Placental epithelial cell (primary cell): Measurements from ENCODE around the gene TLR2. TPM values are rescaled to one million over a fixed set of nuclear protein-coding genes. Genes with fewer than 3 reads are reported as not detected.

Source experiments
- total RNA-seq: library from RNA; depleted of rRNA; stranded (reverse); fragments of >200 nt; gene quantifications from 2 replicates; pipeline ENCODE4 v1.2.3, GENCODE V29; 2012

The TLR2 gene, protein sequence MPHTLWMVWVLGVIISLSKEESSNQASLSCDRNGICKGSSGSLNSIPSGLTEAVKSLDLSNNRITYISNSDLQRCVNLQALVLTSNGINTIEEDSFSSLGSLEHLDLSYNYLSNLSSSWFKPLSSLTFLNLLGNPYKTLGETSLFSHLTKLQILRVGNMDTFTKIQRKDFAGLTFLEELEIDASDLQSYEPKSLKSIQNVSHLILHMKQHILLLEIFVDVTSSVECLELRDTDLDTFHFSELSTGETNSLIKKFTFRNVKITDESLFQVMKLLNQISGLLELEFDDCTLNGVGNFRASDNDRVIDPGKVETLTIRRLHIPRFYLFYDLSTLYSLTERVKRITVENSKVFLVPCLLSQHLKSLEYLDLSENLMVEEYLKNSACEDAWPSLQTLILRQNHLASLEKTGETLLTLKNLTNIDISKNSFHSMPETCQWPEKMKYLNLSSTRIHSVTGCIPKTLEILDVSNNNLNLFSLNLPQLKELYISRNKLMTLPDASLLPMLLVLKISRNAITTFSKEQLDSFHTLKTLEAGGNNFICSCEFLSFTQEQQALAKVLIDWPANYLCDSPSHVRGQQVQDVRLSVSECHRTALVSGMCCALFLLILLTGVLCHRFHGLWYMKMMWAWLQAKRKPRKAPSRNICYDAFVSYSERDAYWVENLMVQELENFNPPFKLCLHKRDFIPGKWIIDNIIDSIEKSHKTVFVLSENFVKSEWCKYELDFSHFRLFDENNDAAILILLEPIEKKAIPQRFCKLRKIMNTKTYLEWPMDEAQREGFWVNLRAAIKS
- under 0.01 and 0.22 TPM in 2 replicates for total RNA-seq

DNA sequence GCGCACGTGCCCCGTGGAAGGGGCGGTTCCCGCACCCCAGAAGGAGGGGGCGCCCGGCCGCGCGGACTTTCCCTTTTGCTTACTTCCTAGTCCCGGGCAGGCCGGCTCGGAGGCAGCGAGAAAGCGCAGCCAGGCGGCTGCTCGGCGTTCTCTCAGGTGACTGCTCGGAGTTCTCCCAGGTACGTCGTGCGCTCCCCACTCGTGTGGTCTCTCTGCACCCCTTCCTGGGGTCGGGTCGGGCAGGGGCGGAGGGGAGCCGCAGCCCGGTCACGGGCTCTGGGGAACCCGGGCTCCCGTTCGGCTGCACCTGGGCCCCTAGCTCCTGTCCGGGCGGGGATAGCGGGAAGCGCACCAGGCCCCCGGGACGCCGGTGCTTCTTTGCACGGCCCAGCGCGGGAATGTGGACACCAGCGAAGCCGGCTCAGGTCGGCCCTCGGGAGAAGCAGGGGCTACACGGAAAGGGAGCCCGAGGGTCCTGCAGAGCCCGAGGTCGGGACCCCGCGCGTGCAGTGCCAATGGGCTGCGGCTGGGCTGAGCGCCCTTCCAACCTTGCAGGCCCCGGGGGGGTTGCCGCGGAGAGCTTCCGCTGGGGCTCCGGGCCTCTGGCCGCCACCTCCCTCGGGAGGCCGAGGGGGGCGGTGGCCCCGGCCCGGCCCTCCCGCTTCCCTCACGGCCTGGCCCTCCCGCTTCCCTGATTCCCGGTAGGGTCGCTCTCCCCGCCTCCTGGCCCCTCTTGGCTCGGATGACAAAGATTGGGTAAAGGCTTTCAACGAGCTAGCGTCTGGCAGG lies at the start of gene TLR2:
TSS of gene TLR2 (plus strand) at position 99 of the 789 bp plus-strand sequence. CDS start 18,628 bp downstream, outside the sequence.

Other genes starting within 250 kb of the TLR2 start
- 5.1 and 5.9 TPM in 2 replicates for gene TMEM131L, start 217.9 kb upstream of the TLR2 start, total RNA-seq
- under 0.01 TPM in 1 of 2 replicates, not detected in the other for gene RNF175, start 75.7 kb downstream of the TLR2 start, total RNA-seq
- 9.8 TPM in 1 of 2 replicates, not detected in the other for gene SFRP2, start 104.8 kb downstream of the TLR2 start, total RNA-seq